Lung microvascular endothelial cell (primary cell): ENCODE measurements around the gene LRRC18. TPM values are rescaled to one million over a fixed set of nuclear protein-coding genes. Genes with fewer than 3 reads are reported as not detected.

Source experiments
- DNase-seq, 2 donors: peaks; one replicate each; pipeline versions ENCODE4 v3.0.0 to v3.0.0-alpha.2; 2010; ENCODE audit warnings: low read depth in 2 of 2
- total RNA-seq: library from RNA; depleted of rRNA; stranded (reverse); fragments of >200 nt; gene quantifications from 2 replicates; pipeline ENCODE4 v1.2.1, GENCODE V29; 2014

Gene LRRC18
- total RNA-seq, result not detected in 2 replicates

DNA sequence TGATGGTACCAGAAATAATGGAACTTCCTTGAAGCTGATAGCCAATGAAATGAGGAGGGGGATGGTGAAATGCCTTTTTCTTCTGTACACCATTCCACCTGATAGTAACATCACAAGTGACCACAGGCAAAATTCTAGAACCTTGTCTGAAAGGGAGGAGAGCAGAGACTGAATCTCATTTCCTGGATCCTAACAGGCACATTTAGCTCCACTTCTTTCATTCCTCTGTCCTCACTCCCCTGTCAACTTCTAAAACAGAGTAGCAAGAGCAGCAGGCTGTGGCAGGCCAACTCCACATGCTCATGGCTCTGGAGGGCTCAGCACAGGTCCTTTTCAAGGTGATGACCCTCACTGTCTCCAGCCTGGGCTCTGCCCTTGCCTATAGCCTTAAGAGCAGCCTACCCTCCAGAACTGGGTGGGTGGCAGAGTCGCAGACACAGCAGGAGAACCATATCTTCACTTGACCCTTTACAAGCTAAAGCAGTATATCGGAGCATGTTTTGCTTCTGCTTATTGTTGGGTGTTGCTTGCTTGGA lies at the start of gene LRRC18:
LRRC18 (minus strand) TSS at position 51 of the 536 bp plus-strand sequence. CDS start 25,685 bp downstream, outside the sequence.
- DNase-seq, result no peak

- no peak for DNase-seq
Measured at GRCh38 chr10:48985621-48986158, 46.0 kb upstream of the LRRC18 start.

- no peak for DNase-seq
Measured at GRCh38 chr10:48983648-48984351, 44.2 kb upstream of the LRRC18 start.

- no peak for DNase-seq
Measured at GRCh38 chr10:48982584-48982983, 42.9 kb upstream of the LRRC18 start.

GRCh38 chr10:48981310-48981907 lies 41.8 kb upstream of the LRRC18 start:
- peak; percentile 42 to 66 for DNase-seq

DNA sequence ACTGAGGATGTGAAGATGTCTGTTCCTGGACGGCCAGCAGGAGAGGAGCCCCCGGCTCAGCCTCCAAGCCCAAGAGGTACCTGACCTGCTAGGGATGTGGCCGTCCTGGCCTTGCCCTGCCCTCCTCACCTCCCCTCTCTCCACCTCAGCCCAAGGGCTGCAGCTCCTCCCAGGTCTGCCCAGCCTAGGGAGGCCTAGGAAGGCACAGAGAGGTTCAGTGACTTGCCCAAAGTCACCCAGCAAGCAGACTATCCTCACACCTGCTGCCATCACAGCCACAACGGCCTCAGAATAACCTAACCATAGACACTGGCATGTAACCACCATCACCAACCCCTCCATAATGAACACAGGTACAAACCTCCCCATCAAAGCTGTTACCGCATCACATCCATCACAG lies 38.7 kb upstream of the LRRC18 start:
- no peak for DNase-seq

- peak in 1 of 2 donors; percentile 53 for DNase-seq
Measured at GRCh38 chr10:48976196-48976595, 36.6 kb upstream of the LRRC18 start.

- DNase-seq, result no peak
Measured at GRCh38 chr10:48974510-48975156, 35.0 kb upstream of the LRRC18 start.

DNA sequence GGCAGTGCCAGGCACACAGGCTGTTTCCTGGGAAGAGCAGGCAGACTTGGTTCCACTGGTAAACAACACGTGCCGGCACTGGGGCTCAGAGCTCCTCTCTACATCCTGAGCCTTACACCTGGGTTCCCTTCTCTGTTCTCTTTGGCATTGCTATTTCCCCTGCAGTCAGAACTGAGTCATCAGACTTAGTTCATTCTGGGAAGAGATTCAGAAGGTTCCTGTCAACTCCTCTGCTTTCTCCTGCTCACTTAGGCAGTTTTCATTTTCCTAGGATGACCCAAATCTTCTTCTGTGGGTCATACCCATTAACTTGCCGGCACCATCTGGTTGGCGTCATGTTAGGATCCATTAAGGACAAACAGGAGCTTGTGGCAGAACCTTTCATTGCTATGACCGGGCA lies 33.4 kb upstream of the LRRC18 start:
- DNase-seq, result no peak

- DNase-seq, result no peak
Measured at GRCh38 chr10:48970654-48971053, 31.0 kb upstream of the LRRC18 start.

GRCh38 chr10:48970046-48970445 lies 30.4 kb upstream of the LRRC18 start:
- no peak for DNase-seq

GRCh38 chr10:48968036-48968435 lies 28.4 kb upstream of the LRRC18 start:
- no peak for DNase-seq

- DNase-seq, result no peak
Measured at GRCh38 chr10:48965460-48965859, 25.8 kb upstream of the LRRC18 start.

DNA sequence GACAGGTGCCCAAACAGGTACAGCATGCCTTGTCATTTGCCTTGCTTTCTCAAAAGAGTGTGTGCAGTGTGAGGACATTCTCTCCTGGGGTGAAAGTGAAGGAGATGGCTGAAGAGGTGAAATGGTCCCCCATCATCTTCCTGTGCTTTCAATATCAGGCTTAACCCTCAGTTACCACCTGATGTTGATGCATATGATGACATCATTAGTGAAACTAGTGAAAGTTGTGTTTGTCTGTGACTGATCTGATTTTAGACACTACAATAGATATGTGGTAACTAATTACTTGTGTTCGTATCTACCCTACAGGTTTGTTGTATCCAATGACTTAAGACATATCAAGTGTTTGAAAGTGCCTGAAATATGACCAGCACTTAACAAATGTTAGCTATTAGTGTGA lies 24.4 kb upstream of the LRRC18 start:
- no peak for DNase-seq

DNA sequence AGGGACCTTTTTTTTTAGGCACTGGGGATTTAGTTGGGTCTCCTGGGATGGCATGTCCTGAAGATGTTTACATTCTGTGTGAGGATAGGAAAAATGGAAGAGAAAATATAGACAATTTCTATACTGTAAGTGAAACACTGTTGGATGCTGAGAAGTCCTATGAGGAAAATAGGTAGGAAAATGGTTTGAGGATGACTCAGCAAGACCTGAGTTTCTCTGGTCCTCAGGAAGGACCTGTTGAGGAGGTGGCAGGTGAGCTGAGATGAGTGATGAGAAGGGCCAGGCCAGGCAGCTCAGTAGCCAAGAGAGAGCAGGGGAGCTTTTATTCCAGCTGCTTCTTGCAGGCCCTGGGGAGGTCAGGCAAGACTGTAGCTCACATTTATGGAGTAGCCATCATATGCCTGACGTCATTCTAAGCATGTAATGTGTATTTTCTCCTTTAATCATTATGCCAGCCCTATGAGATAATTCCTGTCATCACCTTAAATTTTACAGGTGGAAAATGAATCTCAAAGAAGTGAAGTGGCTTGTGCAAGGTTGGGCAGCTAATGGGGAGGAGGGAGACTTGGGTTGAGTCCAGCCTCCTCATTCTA lies 19.1 kb upstream of the LRRC18 start:
- no peak for DNase-seq

DNA sequence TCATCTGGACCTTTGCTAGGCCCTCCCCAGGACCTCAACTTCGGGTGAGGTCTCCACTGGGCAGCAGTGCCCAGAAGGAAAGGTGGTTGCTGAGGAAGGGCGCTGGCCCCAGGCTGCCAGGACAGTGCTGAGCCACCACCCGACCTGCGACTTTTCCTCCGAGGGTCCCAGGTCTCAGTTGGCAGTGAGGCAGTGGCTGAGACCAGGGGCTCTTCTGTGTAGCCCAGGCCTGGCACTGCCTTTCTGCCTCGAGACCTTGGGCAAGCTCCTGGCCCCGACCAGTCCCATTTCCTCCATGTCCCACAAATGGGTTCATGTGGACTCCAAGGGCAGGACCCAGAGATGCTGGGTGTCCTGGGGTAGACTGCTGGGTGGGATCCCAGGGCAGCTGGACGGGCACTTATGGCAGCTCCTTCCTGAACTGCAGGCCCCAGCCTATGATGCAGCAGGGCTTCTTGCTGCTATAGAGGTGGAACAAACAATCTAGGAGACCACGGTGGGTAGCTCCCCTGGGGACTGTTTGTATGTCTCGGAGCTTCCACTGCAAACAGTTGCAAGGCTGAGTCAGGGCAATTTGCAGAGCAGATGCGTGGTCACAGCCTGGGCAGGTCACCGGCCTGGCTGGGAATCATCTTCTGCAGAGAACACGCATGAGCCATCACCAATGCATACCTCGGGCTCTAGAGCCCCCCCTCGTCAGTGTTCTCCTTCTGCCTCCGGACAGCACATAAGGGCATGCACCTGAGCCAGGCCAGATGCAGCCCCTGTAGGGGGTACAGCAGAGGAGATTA lies 17.9 kb upstream of the LRRC18 start:
- DNase-seq, result no peak

DNA sequence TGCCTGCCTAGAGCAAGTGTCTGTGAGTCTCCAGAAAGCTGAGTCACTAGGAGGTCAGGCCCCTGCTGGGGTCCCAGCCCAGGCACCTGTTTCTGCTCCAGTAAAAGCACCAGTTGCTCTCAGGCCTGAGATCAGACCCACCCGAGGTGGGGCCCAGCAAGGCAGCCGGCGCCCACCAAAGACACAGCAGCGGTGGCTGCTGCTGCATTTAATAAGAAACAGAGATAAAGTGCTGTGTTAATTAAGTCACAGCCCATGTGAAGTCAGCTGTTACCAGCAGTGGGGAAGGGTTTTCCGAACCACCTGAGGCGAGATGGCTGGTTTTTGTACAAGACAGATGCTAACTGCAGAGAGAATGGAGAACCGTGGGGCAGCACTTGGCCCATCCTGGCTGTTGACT lies 12.1 kb upstream of the LRRC18 start:
- DNase-seq, result no peak

- no peak for DNase-seq
Measured at GRCh38 chr10:48948470-48949037, 8.9 kb upstream of the LRRC18 start.

DNA sequence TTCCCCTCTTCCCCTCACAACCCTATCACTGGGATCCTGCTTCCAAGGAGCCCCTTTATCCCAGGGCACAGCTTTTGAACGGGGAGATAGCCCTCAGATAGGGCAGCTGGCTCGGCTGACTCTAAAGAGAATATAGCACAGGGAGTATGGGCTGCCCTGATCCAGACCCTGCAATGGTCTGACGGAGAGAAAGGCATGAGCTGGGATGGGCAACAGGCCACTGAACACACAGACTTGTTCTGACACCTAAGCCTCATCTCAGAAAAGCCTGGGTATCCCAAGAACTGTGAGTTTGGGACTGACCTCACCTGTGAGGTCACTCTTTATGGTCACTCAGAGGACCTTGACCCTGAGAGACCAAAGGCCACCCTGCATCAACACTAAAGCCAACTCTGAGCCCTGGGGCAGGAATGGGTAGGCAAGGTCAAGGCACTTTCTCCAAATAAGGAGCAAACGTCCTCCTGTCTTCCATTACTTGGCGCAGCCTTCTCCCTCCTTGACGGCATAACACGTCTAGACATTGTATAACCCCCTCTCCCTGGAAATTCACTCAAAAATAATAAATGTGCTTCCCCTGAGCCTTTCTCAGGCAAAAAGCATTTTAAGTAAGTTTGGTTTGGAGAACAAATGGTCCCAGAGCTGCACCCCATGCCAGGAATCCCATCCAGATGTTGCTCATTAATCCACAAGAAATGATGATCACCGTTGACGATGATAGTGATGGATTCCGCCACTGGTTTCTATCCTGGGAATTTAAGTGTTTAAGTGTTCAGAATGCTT lies 8.2 kb upstream of the LRRC18 start:
- DNase-seq, result no peak
